Measurements from ENCODE around the gene COBL.

Gene COBL

GRCh38 chr7:51262796-51263531, 53.6 kb downstream of the COBL start:
- no CpG with 5 or more reads among the region's 12 CpGs for WGBS (ENCODE audit: insufficient coverage, insufficient read length)

GRCh38 chr7:51261950-51262795, 54.4 kb downstream of the COBL start:
- Histone ChIP-seq H3K4me1 (ENCODE audit: control insufficient read depth, insufficient read depth, low read length) (no peaks in the 10 kb centered on the region), H3K9me3 (ENCODE audit: control insufficient read depth, insufficient read depth, low read length) (no peaks in the 10 kb centered on the region), H3K36me3 (ENCODE audit: control insufficient read depth, insufficient read depth, low read length) (no peaks in the 10 kb centered on the region), H3K4me3 (ENCODE audit: low read length) (no peak overlapping the region), H3K27me3 (ENCODE audit: control insufficient read depth, insufficient read depth, low read length) (no peaks in the 10 kb centered on the region), H3K27ac (ENCODE audit: low read length) (no peak overlapping the region)
- DNase-seq (ENCODE audit: low read depth, low spot score): no peak
- no CpG with 5 or more reads among the region's 20 CpGs for WGBS (ENCODE audit: insufficient coverage, insufficient read length)

More at GRCh38 chr7:51262796-51263531, 53.6 kb downstream of the COBL start:
- H3K9me3 ChIP-seq (ENCODE audit: control insufficient read depth, insufficient read depth, low read length): no peaks in the 10 kb centered on the region
- no peak for DNase-seq (ENCODE audit: low read depth, low spot score)
- H3K36me3 ChIP-seq (ENCODE audit: control insufficient read depth, insufficient read depth, low read length): no peaks in the 10 kb centered on the region
- no peak overlapping the region for H3K27ac ChIP-seq (ENCODE audit: low read length)
- H3K27me3 ChIP-seq (ENCODE audit: control insufficient read depth, insufficient read depth, low read length): no peaks in the 10 kb centered on the region
- no peaks in the 10 kb centered on the region for H3K4me1 ChIP-seq (ENCODE audit: control insufficient read depth, insufficient read depth, low read length)
- no peak overlapping the region for H3K4me3 ChIP-seq (ENCODE audit: low read length)

DNA sequence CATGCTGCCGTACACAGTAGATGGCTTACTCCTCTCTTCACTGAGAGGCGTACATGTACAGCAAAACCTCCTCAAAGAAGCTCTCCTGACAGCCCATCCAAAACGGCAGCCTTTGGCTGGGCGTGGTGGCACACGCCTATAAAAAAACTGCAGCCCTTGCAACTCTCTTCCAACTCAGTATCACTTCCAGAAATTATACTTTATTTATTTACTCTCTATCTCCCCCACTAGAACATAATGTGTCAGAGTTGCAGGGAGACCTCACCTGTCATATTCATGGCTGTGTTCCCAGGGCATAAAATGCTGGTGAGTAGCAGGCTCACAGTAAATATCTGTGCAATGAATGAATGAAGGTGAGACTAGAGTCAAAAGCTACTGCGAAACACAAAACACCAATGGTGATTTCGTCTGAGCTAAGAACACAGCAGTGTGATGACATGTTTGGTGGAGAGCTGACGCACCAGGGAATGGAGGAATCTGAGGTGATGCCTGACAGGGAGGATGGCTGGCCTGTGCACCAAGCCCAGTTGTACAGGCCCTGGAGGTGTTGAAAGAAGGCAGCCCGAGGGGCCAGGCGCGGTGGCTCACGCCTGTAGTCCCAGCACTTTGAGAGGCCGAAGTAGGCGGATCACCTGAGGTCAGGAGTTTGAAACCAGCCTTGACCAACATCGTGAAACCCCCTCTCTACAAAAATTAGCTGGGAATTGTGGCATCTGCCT, 55.3 kb downstream of the COBL start:
- peaks cover 2% of the 10 kb centered on the region for H3K4me1 ChIP-seq (ENCODE audit: control insufficient read depth, insufficient read depth, low read length)
- H3K36me3 ChIP-seq (ENCODE audit: control insufficient read depth, insufficient read depth, low read length): no peaks in the 10 kb centered on the region
- WGBS (ENCODE audit: insufficient coverage, insufficient read length): no CpG with 5 or more reads among the region's 15 CpGs
- H3K9me3 ChIP-seq (ENCODE audit: control insufficient read depth, insufficient read depth, low read length): no peaks in the 10 kb centered on the region
- H3K27ac ChIP-seq (ENCODE audit: low read length): no peak overlapping the region
- no peak overlapping the region for H3K4me3 ChIP-seq (ENCODE audit: low read length)
- no peaks in the 10 kb centered on the region for H3K27me3 ChIP-seq (ENCODE audit: control insufficient read depth, insufficient read depth, low read length)
- no peak for DNase-seq (ENCODE audit: low read depth, low spot score)

DNA sequence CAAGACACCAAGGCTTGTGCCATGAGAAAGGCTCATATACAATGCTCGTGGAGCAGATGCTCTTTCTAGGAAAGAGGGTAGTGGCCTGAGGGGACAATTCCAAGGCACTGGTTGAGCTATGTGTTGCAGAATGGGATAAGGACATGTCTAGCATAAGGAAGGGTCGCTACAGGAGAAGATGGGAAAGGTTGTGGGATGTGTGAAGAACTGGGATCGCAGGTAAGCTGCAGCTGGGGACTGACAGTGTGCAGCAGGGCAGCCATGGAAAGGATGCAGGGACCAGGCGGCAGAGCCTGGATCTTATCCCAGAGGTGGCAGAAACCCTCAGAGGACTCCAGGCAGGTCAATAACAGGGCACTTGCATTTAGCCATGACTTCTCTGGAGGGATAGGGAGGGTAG, 56.1 kb downstream of the COBL start:
- DNase-seq (ENCODE audit: low read depth, low spot score): no peak
- WGBS (ENCODE audit: insufficient coverage, insufficient read length): no CpG with 5 or more reads among the region's 4 CpGs
- no peaks in the 10 kb centered on the region for H3K9me3 ChIP-seq (ENCODE audit: control insufficient read depth, insufficient read depth, low read length)
- peaks cover 2% of the 10 kb centered on the region for H3K4me1 ChIP-seq (ENCODE audit: control insufficient read depth, insufficient read depth, low read length)
- no peak overlapping the region for H3K27ac ChIP-seq (ENCODE audit: low read length)
- no peaks in the 10 kb centered on the region for H3K27me3 ChIP-seq (ENCODE audit: control insufficient read depth, insufficient read depth, low read length)
- H3K4me3 ChIP-seq (ENCODE audit: low read length): no peak overlapping the region
- no peaks in the 10 kb centered on the region for H3K36me3 ChIP-seq (ENCODE audit: control insufficient read depth, insufficient read depth, low read length)

- Histone ChIP-seq H3K36me3 (ENCODE audit: control insufficient read depth, insufficient read depth, low read length) (no peaks in the 10 kb centered on the region), H3K27me3 (ENCODE audit: control insufficient read depth, insufficient read depth, low read length) (no peaks in the 10 kb centered on the region), H3K27ac (ENCODE audit: low read length) (no peak overlapping the region), H3K4me1 (ENCODE audit: control insufficient read depth, insufficient read depth, low read length) (peaks cover 2% of the 10 kb centered on the region), H3K4me3 (ENCODE audit: low read length) (no peak overlapping the region), H3K9me3 (ENCODE audit: control insufficient read depth, insufficient read depth, low read length) (no peaks in the 10 kb centered on the region)
- no CpG with 5 or more reads among the region's 4 CpGs for WGBS (ENCODE audit: insufficient coverage, insufficient read length)
- no peak for DNase-seq (ENCODE audit: low read depth, low spot score)
These were observed 56.8 kb downstream of the COBL start for GRCh38 chr7:51259766-51260165.

GRCh38 chr7:51256916-51257315, 59.7 kb downstream of the COBL start:
- WGBS (ENCODE audit: insufficient coverage, insufficient read length): no CpG with 5 or more reads among the region's 4 CpGs
- Histone ChIP-seq H3K36me3 (ENCODE audit: control insufficient read depth, insufficient read depth, low read length) (no peaks in the 10 kb centered on the region), H3K4me3 (ENCODE audit: low read length) (no peak overlapping the region), H3K27me3 (ENCODE audit: control insufficient read depth, insufficient read depth, low read length) (no peaks in the 10 kb centered on the region), H3K27ac (ENCODE audit: low read length) (no peak overlapping the region), H3K4me1 (ENCODE audit: control insufficient read depth, insufficient read depth, low read length) (peaks cover 2% of the 10 kb centered on the region), H3K9me3 (ENCODE audit: control insufficient read depth, insufficient read depth, low read length) (no peaks in the 10 kb centered on the region)
- DNase-seq (ENCODE audit: low read depth, low spot score): no peak

- Histone ChIP-seq H3K27ac (ENCODE audit: low read length) (no peak overlapping the region), H3K4me1 (ENCODE audit: control insufficient read depth, insufficient read depth, low read length) (peaks cover 2% of the 10 kb centered on the region), H3K27me3 (ENCODE audit: control insufficient read depth, insufficient read depth, low read length) (no peaks in the 10 kb centered on the region), H3K4me3 (ENCODE audit: low read length) (no peak overlapping the region), H3K36me3 (ENCODE audit: control insufficient read depth, insufficient read depth, low read length) (no peaks in the 10 kb centered on the region), H3K9me3 (ENCODE audit: control insufficient read depth, insufficient read depth, low read length) (no peaks in the 10 kb centered on the region)
- no CpG with 5 or more reads among the region's 10 CpGs for WGBS (ENCODE audit: insufficient coverage, insufficient read length)
- no peak for DNase-seq (ENCODE audit: low read depth, low spot score)
These were observed 60.3 kb downstream of the COBL start for GRCh38 chr7:51256209-51256781.

DNA sequence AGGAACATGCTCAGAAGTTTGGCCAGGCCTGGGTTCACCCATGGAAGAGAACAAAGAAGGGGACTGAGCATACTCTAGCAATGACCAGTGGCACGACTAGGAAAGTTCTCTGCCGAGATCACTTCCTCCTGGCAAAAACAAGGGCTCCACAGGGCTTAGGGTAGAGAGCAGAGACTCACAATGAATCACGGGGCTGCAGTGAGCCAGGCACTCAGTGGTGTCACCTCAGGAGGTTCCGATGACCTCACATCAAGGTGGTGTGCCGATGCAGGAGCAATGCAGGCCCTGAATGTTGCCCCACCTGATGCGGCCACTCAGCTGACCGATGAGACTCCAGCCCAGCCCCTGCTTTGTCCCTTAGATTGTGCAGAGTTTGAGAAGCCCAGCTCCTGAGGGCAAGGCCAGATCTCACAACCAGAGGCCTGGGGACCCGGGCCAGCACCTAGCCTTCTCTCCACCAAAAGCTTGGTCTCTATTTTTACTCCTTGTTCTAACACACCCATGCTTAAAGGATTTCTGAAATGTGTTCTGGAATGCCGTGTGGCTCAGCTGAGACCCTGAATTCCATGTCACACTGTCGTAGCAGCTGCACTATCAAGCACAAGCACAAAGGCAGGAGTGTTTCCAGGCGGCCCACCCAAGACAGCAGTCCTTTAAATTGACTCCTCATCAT, 60.9 kb downstream of the COBL start:
- Histone ChIP-seq H3K27me3 (ENCODE audit: control insufficient read depth, insufficient read depth, low read length) (no peaks in the 10 kb centered on the region), H3K9me3 (ENCODE audit: control insufficient read depth, insufficient read depth, low read length) (no peaks in the 10 kb centered on the region), H3K36me3 (ENCODE audit: control insufficient read depth, insufficient read depth, low read length) (no peaks in the 10 kb centered on the region), H3K4me3 (ENCODE audit: low read length) (no peak overlapping the region), H3K27ac (ENCODE audit: low read length) (no peak overlapping the region), H3K4me1 (ENCODE audit: control insufficient read depth, insufficient read depth, low read length) (peaks cover 2% of the 10 kb centered on the region)
- no CpG with 5 or more reads among the region's 11 CpGs for WGBS (ENCODE audit: insufficient coverage, insufficient read length)
- DNase-seq (ENCODE audit: low read depth, low spot score): no peak

DNA sequence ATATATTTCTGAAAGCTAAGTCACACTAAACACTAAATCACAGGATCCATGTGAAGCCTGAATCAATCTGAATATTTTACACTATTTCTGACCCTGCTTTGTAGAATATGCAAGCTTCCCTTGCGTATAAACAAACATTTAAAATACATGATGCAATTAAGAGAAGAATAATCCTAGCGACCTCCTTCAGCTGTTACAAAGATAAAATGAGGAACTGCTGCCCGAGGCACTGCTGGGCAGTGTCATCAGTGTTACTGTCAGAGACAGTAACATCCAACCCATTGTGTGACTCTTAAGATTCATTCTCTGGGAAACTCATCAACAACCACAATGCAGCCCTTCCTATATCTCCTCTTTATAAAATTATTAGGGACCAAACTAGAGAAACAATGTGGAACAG, 61.6 kb downstream of the COBL start:
- Histone ChIP-seq H3K36me3 (ENCODE audit: control insufficient read depth, insufficient read depth, low read length) (no peaks in the 10 kb centered on the region), H3K27me3 (ENCODE audit: control insufficient read depth, insufficient read depth, low read length) (no peaks in the 10 kb centered on the region), H3K4me3 (ENCODE audit: low read length) (no peak overlapping the region), H3K27ac (ENCODE audit: low read length) (no peak overlapping the region), H3K9me3 (ENCODE audit: control insufficient read depth, insufficient read depth, low read length) (no peaks in the 10 kb centered on the region), H3K4me1 (ENCODE audit: control insufficient read depth, insufficient read depth, low read length) (peaks cover 2% of the 10 kb centered on the region)
- no CpG with 5 or more reads among the region's 3 CpGs for WGBS (ENCODE audit: insufficient coverage, insufficient read length)
- no peak for DNase-seq (ENCODE audit: low read depth, low spot score)

- Histone ChIP-seq H3K36me3 (ENCODE audit: control insufficient read depth, insufficient read depth, low read length) (no peaks in the 10 kb centered on the region), H3K27ac (ENCODE audit: low read length) (no peak overlapping the region), H3K27me3 (ENCODE audit: control insufficient read depth, insufficient read depth, low read length) (no peaks in the 10 kb centered on the region), H3K4me1 (ENCODE audit: control insufficient read depth, insufficient read depth, low read length) (peaks cover 2% of the 10 kb centered on the region), H3K4me3 (ENCODE audit: low read length) (no peak overlapping the region), H3K9me3 (ENCODE audit: control insufficient read depth, insufficient read depth, low read length) (no peaks in the 10 kb centered on the region)
- no CpG with 5 or more reads among the region's 3 CpGs for WGBS (ENCODE audit: insufficient coverage, insufficient read length)
- no peak for DNase-seq (ENCODE audit: low read depth, low spot score)
These were observed 63.5 kb downstream of the COBL start for GRCh38 chr7:51253157-51253556.
